ENCODE results near the gene PDZD2.

PDZD2 gene

DNA sequence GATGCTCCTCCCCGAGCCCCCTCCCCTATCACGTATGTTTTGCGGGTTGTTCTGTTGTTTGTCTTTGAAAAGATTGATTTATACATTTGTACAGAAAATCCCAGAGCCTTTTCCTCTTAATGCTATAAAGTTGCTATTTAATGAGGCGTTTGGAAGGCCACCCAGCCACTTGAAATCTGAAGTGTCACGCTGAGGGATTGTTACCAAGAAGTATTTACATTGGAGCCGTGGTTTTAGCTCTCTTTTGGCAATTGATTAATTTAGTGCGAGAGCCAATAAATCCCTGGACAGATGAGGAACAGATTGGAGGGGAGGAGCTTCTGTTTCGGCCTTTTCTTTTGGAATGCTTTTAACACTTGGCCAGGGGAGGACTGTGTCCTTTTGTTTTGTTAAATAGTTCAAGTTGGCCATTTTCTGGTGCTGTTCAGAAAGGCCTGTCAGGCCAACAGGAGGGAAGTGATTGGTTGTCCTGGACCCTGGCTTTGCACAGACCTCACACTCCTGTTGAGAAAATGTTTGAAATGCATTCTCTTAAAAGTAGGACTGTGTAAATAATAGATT is 250.2 kb downstream of the PDZD2 start:
- DNase-seq, result peak; percentile 74

DNA sequence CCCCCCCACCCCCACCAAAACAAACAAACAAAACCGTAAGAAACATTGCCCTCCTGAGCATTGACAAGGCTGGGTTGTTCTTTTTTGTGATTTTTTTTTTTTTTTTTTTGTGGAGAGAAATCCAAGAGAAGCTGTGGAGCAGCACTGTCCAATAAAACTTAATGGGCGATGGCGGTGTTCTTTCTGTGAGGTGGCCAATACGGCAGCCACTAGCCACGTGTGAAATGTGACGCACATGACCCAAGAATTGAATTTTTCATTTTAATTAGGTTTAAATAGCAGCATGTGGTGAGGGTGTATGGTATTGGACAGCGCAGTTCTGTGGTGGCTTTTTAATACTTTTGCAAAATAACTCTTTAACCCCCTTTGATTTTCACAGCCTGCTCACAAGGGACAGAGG is 251.1 kb downstream of the PDZD2 start:
- DNase-seq, result no peak

DNA sequence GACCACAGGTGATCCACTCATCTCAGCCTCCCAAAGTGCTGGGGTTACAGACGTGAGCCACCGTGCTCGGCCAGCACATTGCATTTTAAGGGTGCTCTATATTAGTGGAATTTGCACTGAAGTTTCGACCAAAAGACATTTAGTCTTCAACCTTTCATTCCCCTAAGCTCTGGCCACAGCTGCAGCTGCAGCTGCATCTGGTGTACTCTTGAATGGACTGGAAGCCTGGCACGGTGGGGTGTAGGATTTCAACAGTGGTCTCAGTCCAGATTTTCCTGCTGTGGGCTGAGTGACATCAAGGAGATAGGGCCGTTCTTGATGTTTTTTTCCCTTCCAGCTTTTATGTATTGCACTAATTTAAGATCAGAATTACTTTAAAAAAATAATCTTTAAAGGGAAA is 255.2 kb downstream of the PDZD2 start:
- no peak for DNase-seq

DNA sequence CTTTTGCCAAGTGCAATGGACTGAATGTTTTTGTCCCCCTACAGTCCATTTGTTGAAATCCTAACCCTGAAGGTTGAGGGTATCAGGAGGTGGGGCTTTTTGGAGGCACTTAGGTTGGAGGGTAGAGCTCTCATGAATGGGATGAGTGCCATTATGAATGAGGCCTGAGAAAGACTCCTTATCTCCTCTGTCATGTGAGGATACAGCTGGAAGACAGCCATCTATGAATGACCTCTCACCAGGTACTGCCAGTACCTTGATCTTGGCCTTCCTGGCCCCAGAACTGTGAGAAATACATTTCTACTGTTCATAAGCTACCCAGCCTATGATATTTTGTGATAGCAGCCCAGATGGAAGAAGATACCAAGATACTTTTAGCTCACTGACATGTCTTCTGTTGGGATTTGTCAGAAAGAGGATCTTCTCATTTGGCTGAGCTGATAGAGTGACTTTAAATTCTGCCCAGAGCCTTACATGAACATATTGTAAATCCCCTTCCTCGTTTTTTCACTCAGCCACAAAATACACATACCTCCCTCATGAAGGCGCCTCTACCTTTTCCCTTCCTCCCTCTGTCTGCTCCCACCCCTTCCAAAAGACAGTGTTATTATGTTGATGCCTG is 256.4 kb downstream of the PDZD2 start:
- DNase-seq, result no peak

DNA sequence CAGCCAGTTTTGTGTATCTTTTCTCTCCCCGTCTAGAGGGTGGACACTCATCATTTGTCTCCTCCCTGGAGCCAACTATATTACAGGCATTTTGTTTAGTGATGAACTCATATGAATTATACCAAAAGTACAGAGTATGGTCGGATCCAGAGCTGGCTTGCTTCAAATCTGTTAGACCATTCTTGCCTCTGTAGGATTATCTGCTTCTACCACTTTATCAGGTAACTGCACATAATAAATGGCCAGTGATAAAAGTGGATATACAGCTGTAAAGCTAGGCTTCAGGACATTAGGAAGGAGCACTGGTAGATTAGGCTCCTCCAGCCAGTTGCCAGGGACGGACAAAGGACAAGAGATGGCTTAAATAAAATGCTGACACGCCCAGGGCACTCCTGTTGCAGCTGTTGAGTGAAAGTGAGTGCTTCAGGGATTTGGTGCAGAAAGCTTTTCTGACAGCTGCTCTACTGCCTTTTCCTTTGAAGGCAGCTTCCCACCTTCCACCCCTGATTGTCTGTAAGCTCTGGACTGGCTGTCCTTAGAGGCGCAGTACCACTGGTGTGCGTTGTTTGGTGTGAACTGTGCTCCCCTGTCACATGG is 259.2 kb downstream of the PDZD2 start:
- DNase-seq, result no peak

DNA sequence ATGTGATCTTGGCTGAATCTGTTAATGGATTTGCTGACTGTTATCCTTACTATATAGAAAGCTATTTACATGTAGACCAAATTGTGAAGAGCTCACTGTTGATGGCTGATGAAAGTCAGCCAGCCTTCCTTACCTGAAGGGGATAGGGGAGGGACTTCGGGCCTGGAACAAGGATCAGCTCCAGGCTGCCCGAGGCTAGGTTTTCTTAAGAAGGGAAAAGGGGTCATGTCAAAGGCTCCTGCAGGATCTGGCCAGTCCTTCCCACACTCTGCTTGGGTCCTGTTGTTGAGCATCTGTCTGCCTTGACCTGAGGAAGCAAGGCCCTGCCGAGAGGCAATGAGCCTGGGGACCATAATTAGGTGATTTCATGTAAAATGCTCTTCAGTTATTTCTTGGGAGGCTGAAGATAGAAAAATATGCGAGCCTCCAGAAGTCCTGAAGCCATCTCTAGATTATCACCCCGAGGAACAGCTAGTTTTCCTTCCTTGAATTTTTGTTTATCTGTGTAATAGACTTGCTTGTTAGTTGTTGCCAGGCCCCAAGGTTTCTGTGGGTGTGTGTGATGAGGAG is 261.4 kb downstream of the PDZD2 start:
- peak; percentile 80 for DNase-seq

- DNase-seq, result no peak
Measured at GRCh38 chr5:31901807-31902530, 263.0 kb downstream of the PDZD2 start.

- DNase-seq, result no peak
Measured at GRCh38 chr5:31908396-31908795, 269.5 kb downstream of the PDZD2 start.

DNA sequence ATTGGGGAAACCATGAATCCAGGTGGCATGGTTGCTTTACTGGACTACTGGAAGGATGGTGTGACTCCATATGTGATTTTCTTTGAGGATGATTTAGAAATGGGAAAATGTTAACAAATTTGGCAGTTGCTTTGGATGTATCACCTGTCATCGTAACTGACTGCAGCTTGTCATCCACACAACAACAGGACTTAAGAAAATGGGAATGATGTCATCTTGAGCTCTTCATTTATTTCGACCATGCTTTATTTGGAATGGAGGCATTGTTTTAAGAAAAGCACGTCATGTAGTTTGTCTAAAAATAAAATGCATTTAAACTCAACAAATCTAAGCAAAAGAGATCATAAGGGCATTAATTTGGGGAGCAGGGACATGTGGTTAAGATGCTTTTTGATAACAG is 270.1 kb downstream of the PDZD2 start:
- no peak for DNase-seq

- DNase-seq, result no peak
Measured at GRCh38 chr5:31911291-31912265, 272.6 kb downstream of the PDZD2 start.

GRCh38 chr5:31913808-31914207 is 274.9 kb downstream of the PDZD2 start:
- DNase-seq, result no peak

GRCh38 chr5:31916327-31916726 is 277.4 kb downstream of the PDZD2 start:
- no peak for DNase-seq

- DNase-seq, result no peak
Measured at GRCh38 chr5:31918739-31919138, 279.8 kb downstream of the PDZD2 start.

DNA sequence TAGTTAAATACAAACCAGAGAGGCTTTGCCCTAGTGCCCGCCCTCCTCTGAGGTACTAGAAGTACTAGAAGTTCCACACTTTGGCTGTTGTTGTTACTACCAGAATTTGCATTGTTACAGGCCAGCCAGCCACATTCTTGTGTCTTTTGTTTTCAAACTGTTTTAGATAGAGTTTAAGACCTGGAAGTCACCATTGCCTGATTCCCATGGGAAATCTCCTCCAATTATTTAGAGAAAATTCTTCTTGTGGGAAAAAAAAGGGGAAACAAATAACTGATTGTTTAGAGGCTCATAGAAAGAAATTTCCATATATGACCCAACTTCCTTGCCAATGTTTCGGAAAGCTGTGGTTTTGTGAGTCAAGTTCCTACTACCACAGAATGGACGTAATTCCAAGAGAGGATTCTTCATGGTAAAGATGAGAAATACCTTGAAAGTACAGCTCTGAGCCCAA is 282.9 kb downstream of the PDZD2 start:
- DNase-seq, result no peak

DNA sequence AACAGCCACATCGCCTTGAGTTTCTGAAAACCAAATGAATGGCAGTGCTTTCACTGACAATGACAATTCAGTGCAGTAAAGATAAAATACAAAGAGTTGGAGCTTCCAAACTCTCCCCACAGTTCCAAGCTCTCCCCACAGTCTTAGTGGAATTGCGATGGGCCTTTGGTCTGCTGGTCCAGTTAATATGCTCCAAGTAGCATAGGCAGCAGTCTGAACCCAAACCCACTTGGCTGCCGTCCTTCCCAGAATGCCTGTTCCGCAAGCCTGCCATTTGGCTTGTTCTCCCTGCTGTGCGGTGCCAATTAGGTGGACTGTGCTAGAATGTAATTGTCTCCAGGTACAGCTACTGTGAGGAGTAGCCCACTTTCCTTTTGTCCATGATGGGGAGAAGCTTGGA is 285.1 kb downstream of the PDZD2 start:
- DNase-seq, result no peak

GRCh38 chr5:31931874-31932273 is 292.9 kb downstream of the PDZD2 start:
- no peak for DNase-seq

GRCh38 chr5:31934156-31934555 is 295.2 kb downstream of the PDZD2 start:
- peak; percentile 83 for DNase-seq

DNA sequence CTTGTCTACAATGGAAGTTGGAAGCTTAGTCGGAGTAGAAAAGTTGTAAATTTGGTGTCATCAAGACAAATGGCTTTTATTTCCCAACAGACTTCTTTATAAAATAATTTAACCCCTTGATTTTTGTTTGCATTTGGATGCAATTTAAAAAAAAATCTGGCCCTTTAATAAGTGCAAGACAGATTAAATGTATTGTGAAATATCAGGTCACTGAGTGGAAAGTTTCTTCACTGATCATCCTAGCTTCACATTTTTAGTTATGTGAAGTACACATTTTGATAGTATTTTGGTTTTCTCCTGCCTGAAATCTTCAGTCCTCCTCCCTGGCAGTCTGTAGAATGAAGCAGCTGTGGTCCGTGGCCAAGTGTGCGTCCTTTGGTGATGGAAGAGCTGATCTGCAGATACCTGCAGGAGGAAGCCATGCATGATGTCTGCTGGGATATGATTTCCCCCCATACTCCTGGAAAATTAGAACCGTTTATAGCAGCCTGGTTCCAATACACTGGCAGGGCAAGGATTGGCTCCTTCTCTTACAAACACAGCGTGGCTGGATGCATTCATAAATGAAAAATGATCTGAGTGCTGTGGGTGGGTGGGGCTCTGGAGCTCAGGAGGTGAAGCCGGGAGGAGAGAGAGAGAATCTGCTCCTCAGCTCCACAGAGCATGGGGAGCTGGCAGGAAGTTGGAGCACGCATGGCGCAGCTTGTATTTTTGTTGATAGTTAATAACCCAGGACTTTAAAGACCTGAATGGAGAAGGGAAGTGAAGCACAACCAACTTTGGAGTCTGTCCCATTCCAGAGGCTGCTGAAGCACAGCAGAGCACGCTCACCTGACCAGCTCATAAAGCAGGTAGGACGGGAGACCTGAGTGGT is 296.8 kb downstream of the PDZD2 start:
- DNase-seq, result no peak

GRCh38 chr5:31936683-31937082 is 297.8 kb downstream of the PDZD2 start:
- DNase-seq, result no peak

- DNase-seq, result no peak
Measured at GRCh38 chr5:31937226-31937625, 298.3 kb downstream of the PDZD2 start.

DNA sequence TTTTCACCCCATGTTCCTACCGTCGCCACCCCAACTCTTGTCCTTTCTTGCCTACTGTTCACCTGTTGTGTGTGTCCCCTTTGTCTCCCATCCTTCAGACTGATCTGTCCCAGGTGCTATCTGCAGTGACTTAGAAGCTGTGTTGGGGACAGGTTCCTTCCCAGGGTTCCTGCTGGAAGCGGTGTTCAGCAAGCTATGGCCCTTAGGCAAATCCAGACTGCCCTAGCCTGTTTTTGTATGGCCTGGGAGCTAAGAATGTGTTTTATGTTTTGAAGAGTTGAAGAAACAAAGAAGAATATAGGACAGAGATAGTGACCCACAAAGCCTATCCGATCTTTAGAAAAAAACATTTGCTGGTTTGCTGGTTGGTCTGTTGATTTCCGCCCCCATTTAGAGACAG is 298.8 kb downstream of the PDZD2 start:
- peak; percentile 68 for DNase-seq

Measured in islet precursor cell (in vitro differentiated cells).